Activated naive CD4-positive, alpha-beta T cell treated with anti-CD3 and anti-CD28 coated beads, Interleukin-2, amount 10 ng/mL, durations not matched to agents 7 days and 5 days (primary cell): ENCODE data around the gene CFAP46.
"Not testable (repeated sequence)": the region's sequence is repeated elsewhere in the genome, so short reads cannot be mapped to it uniquely, and the experiment has no call there.

Experiments
- CTCF ChIA-PET: fragments of 350-600 bp; sonication (Branson Sonifier 250); formaldehyde crosslinking; loops from one replicate; lab custom pipeline; 2021; ENCODE audit warnings: antibody characterized with exemption; lab: Charles Lee
- DNase-seq: peaks from one replicate; pipeline ENCODE4 v3.0.0-alpha.2; 2020
- H3K27ac Mint-ChIP-seq: one replicate; pipeline ENCODE4 v1.8.0; 2021; ENCODE audit warnings: mild to moderate bottlenecking, moderate library complexity, mixed read lengths
- H3K27me3 Mint-ChIP-seq: one replicate; pipeline ENCODE4 v1.8.0; 2021; ENCODE audit warnings: mild to moderate bottlenecking, mixed read lengths
- H3K36me3 Mint-ChIP-seq: one replicate; pipeline ENCODE4 v1.8.0; 2021; ENCODE audit warnings: mixed read lengths
- H3K4me1 Mint-ChIP-seq: one replicate; pipeline ENCODE4 v1.8.0; 2021; ENCODE audit warnings: mixed read lengths
- H3K4me3 Mint-ChIP-seq: one replicate; pipeline ENCODE4 v1.8.0; 2021; ENCODE audit warnings: mild to moderate bottlenecking, moderate library complexity, mixed read lengths
- H3K9me3 Mint-ChIP-seq: one replicate; pipeline ENCODE4 v1.8.0; 2021; ENCODE audit warnings: mixed read lengths

The CFAP46 gene

GRCh38 chr10:132907821-132908620, 34.3 kb downstream of the CFAP46 start:
- peaks cover 13% of the 10 kb centered on the region for H3K27me3 Mint-ChIP-seq
- H3K27ac Mint-ChIP-seq = no peak overlapping the region
- no peak overlapping the region for H3K4me3 Mint-ChIP-seq
- no peak for DNase-seq
- H3K36me3 Mint-ChIP-seq = no peaks in the 10 kb centered on the region
- CTCF ChIA-PET = no interaction called here
- no peaks in the 10 kb centered on the region for H3K9me3 Mint-ChIP-seq
- H3K4me1 Mint-ChIP-seq = no peaks in the 10 kb centered on the region

- DNase-seq = no peak
- Mint-ChIP-seq H3K36me3 (no peaks in the 10 kb centered on the region), H3K4me3 (no peak overlapping the region), H3K27me3 (peaks cover 10% of the 10 kb centered on the region), H3K27ac (no peak overlapping the region), H3K4me1 (no peaks in the 10 kb centered on the region), H3K9me3 (no peaks in the 10 kb centered on the region)
- CTCF ChIA-PET = no interaction called here
These were observed 35.5 kb downstream of the CFAP46 start for GRCh38 chr10:132906836-132907235.

- peaks cover 11% of the 10 kb centered on the region for H3K27me3 Mint-ChIP-seq
These were observed 36.3 kb downstream of the CFAP46 start for GRCh38 chr10:132906106-132906505.

GRCh38 chr10:132905661-132906060, 36.7 kb downstream of the CFAP46 start:
- CTCF ChIA-PET = interaction anchor here (0.7 kb wide), 1 partner anchor 202 kb away, joined by 3 read pairs; no protein-coding TSS in a partner anchor
- no peaks in the 10 kb centered on the region for H3K36me3 Mint-ChIP-seq

More at GRCh38 chr10:132906106-132906505, 36.3 kb downstream of the CFAP46 start:
- H3K36me3 Mint-ChIP-seq = no peaks in the 10 kb centered on the region
- CTCF ChIA-PET = no interaction called here
- H3K4me1 Mint-ChIP-seq = no peaks in the 10 kb centered on the region
- no peaks in the 10 kb centered on the region for H3K9me3 Mint-ChIP-seq
- H3K27ac Mint-ChIP-seq = no peak overlapping the region
- no peak for DNase-seq
- no peak overlapping the region for H3K4me3 Mint-ChIP-seq

GRCh38 chr10:132904814-132905649, 37.3 kb downstream of the CFAP46 start:
- no peaks in the 10 kb centered on the region for H3K36me3 Mint-ChIP-seq
- H3K27me3 Mint-ChIP-seq = peaks cover 11% of the 10 kb centered on the region
- H3K4me1 Mint-ChIP-seq = no peaks in the 10 kb centered on the region
- CTCF ChIA-PET = interaction anchor here (0.6 to 0.7 kb wide), 2 partner anchors 83 to 201 kb away, joined by 3 read pairs; no protein-coding TSS in a partner anchor
- H3K27ac Mint-ChIP-seq = no peak overlapping the region
- DNase-seq = no peak
- no peaks in the 10 kb centered on the region for H3K9me3 Mint-ChIP-seq
- H3K4me3 Mint-ChIP-seq = no peak overlapping the region

More at GRCh38 chr10:132905661-132906060, 36.7 kb downstream of the CFAP46 start:
- Mint-ChIP-seq H3K4me1 (no peaks in the 10 kb centered on the region), H3K9me3 (no peaks in the 10 kb centered on the region), H3K27ac (no peak overlapping the region), H3K27me3 (peaks cover 11% of the 10 kb centered on the region), H3K4me3 (no peak overlapping the region)
- no peak for DNase-seq

- Mint-ChIP-seq H3K36me3 (no peaks in the 10 kb centered on the region), H3K27me3 (peaks cover 11% of the 10 kb centered on the region), H3K9me3 (no peaks in the 10 kb centered on the region), H3K4me1 (no peaks in the 10 kb centered on the region), H3K4me3 (no peak overlapping the region), H3K27ac (no peak overlapping the region)
- peak; percentile 46 for DNase-seq
- CTCF ChIA-PET = interaction anchor here (0.6 to 0.9 kb wide), 2 partner anchors 72 to 84 kb away, joined by 3 read pairs; no protein-coding TSS in a partner anchor
These were observed 38.1 kb downstream of the CFAP46 start for GRCh38 chr10:132904181-132904813.

- not testable (repeated sequence) for H3K4me1 Mint-ChIP-seq, DNase-seq, H3K9me3 Mint-ChIP-seq, H3K27ac Mint-ChIP-seq, H3K4me3 Mint-ChIP-seq, H3K36me3 Mint-ChIP-seq
- CTCF ChIA-PET = interaction anchor here (0.8 to 0.9 kb wide), 2 partner anchors 9 to 70 kb away, joined by 3 to 4 read pairs; no protein-coding TSS in a partner anchor
- H3K27me3 Mint-ChIP-seq = peaks cover 11% of the 10 kb centered on the region
These were observed 39.5 kb downstream of the CFAP46 start for GRCh38 chr10:132902656-132903575.

GRCh38 chr10:132901351-132901750, 41.0 kb downstream of the CFAP46 start:
- Mint-ChIP-seq H3K4me3 (no peak overlapping the region), H3K27ac (no peak overlapping the region), H3K36me3 (no peaks in the 10 kb centered on the region), H3K4me1 (no peaks in the 10 kb centered on the region), H3K27me3 (peaks cover 15% of the 10 kb centered on the region), H3K9me3 (no peaks in the 10 kb centered on the region)
- no peak for DNase-seq
- CTCF ChIA-PET = no interaction called here

GRCh38 chr10:132900211-132900756, 42.1 kb downstream of the CFAP46 start:
- Mint-ChIP-seq H3K4me1 (no peaks in the 10 kb centered on the region), H3K27ac (no peak overlapping the region), H3K36me3 (no peaks in the 10 kb centered on the region), H3K4me3 (no peak overlapping the region), H3K27me3 (peaks cover 15% of the 10 kb centered on the region), H3K9me3 (no peaks in the 10 kb centered on the region)
- no peak for DNase-seq
- CTCF ChIA-PET = no interaction called here

- DNase-seq = peak; percentile 19
- Mint-ChIP-seq H3K27me3 (peaks cover 14% of the 10 kb centered on the region), H3K9me3 (no peaks in the 10 kb centered on the region), H3K4me1 (no peaks in the 10 kb centered on the region), H3K4me3 (no peak overlapping the region), H3K27ac (no peak overlapping the region), H3K36me3 (no peaks in the 10 kb centered on the region)
- CTCF ChIA-PET = no interaction called here
These were observed 42.7 kb downstream of the CFAP46 start for GRCh38 chr10:132899751-132900065.

GRCh38 chr10:132899054-132899750, 43.2 kb downstream of the CFAP46 start:
- Mint-ChIP-seq H3K27me3 (peaks cover 15% of the 10 kb centered on the region), H3K9me3 (no peaks in the 10 kb centered on the region), H3K4me3 (no peak overlapping the region), H3K27ac (no peak overlapping the region), H3K36me3 (no peaks in the 10 kb centered on the region), H3K4me1 (no peaks in the 10 kb centered on the region)
- CTCF ChIA-PET = no interaction called here
- peak; percentile 1 for DNase-seq

- Mint-ChIP-seq H3K4me1 (no peaks in the 10 kb centered on the region), H3K4me3 (no peak overlapping the region), H3K27ac (no peak overlapping the region), H3K9me3 (no peaks in the 10 kb centered on the region), H3K27me3 (peaks cover 17% of the 10 kb centered on the region), H3K36me3 (no peaks in the 10 kb centered on the region)
- CTCF ChIA-PET = no interaction called here
- peak; percentile 14 for DNase-seq
These were observed 43.8 kb downstream of the CFAP46 start for GRCh38 chr10:132898391-132899053.
